ENCODE data around the gene PKNOX1. TPM values are rescaled to one million over a fixed set of nuclear protein-coding genes. Genes with fewer than 3 reads are reported as not detected.

The PKNOX1 gene
- total and polyA plus RNA-seq, 9 of the 15 experiments (the other 6 are each of a cell fraction or from before 2014, with no cell fraction given): 8.8 to 25.9 (median 13.2) TPM

DNA sequence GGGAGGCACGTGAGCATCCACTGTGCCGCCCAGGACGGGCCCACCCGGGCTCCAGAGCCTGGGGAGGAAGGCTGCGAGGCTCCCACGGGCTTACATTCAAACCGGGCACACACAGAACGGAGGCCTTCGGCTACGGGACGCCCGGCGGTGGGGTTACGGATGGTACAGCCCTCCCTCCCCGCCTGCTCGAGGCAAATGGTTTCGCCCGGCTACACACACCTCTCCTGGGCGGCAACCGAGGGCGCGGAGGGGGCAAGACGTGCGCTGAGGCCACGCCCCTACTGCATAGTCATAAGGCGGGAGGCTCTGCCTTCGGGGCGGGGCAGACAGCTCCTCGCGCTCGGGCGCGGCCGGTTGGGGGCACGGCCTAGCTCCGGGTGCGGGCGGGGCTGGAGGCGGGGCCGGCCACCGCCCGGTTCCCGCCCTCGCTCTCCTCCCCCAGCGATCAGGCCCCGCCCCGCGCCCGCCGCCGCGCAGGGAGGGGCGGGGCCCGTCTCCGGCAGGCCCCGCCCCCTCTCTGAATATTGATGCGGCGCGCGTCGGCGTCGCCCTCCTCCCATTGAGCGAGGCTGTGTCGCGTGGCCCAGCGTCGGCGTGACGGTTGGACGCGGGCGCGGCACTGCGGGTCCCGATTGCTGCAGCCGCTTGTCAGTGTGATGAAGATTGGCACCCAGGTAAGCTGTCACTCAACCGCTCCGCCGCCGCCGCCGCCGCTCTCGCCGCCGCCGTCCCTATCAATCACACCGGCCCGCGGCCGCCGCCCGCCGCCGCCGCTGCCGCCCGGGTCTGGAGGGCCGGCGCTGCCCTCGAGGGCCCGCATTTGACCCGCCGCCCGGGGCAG lies at the start of gene PKNOX1 (continued):
- TF ChIP-seq, protein P1, sequence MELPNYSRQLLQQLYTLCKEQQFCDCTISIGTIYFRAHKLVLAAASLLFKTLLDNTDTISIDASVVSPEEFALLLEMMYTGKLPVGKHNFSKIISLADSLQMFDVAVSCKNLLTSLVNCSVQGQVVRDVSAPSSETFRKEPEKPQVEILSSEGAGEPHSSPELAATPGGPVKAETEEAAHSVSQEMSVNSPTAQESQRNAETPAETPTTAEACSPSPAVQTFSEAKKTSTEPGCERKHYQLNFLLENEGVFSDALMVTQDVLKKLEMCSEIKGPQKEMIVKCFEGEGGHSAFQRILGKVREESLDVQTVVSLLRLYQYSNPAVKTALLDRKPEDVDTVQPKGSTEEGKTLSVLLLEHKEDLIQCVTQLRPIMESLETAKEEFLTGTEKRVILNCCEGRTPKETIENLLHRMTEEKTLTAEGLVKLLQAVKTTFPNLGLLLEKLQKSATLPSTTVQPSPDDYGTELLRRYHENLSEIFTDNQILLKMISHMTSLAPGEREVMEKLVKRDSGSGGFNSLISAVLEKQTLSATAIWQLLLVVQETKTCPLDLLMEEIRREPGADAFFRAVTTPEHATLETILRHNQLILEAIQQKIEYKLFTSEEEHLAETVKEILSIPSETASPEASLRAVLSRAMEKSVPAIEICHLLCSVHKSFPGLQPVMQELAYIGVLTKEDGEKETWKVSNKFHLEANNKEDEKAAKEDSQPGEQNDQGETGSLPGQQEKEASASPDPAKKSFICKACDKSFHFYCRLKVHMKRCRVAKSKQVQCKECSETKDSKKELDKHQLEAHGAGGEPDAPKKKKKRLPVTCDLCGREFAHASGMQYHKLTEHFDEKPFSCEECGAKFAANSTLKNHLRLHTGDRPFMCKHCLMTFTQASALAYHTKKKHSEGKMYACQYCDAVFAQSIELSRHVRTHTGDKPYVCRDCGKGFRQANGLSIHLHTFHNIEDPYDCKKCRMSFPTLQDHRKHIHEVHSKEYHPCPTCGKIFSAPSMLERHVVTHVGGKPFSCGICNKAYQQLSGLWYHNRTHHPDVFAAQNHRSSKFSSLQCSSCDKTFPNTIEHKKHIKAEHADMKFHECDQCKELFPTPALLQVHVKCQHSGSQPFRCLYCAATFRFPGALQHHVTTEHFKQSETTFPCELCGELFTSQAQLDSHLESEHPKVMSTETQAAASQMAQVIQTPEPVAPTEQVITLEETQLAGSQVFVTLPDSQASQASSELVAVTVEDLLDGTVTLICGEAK (IDR thresholded peaks at IDR 0.05): peak; percentile 46; the same call in 1 of the 2 replicates
- TF ChIP-seq, protein P1 (CRISPR knock-in tag; IDR thresholded peaks at IDR 0.05): no peak
- TF ChIP-seq NCOA4 (IDR thresholded peaks at IDR 0.05; ENCODE audit: partially characterized antibody) (no peak), CBFA2T2 (conservative IDR thresholded peaks at IDR 0.05) (no peak), NEUROD1 (IDR thresholded peaks at IDR 0.05; ENCODE audit: borderline replicate concordance, low read depth, low read length, partially characterized antibody) (peak; percentile 63), STAT5B (CRISPR knock-in tag; IDR thresholded peaks at IDR 0.05) (no peak), ZC3H8 (IDR thresholded peaks at IDR 0.05) (no peak), ZNF707 (CRISPR knock-in tag; conservative IDR thresholded peaks at IDR 0.05) (no peak), FOXK2 (conservative IDR thresholded peaks at IDR 0.05 in 1 of 2, IDR thresholded peaks at IDR 0.05 in 1 of 2; ENCODE audit: low read depth in 2 of 2) (peak; percentile 34 to 100; a peak in 2 of 4 replicates), SREBF2 (CRISPR knock-in tag; IDR thresholded peaks at IDR 0.05) (no peak), ZNF239 (CRISPR knock-in tag; IDR thresholded peaks at IDR 0.05) (no peak), ZNF586 (CRISPR knock-in tag; conservative IDR thresholded peaks at IDR 0.05) (no peak), KLF13 (tag; IDR thresholded peaks at IDR 0.05; ENCODE audit: borderline replicate concordance, low read depth) (0 out of 2 replicates have a peak, but pooled peaks have one; percentile 62), ZNF224 (CRISPR knock-in tag; IDR thresholded peaks at IDR 0.05) (no peak), ZNF830 (CRISPR knock-in tag; IDR thresholded peaks at IDR 0.05) (no peak), JUN (IDR thresholded peaks at IDR 0.05; ENCODE audit: borderline replicate concordance, low read depth, low read length) (peak; percentile 92), JUN (CRISPR knock-in tag; IDR thresholded peaks at IDR 0.05; ENCODE audit: borderline replicate concordance) (no peak), GTF2F1 (IDR thresholded peaks at IDR 0.05; ENCODE audit: low read depth, low read length) (no peak)
- TF ChIP-seq, protein P2, sequence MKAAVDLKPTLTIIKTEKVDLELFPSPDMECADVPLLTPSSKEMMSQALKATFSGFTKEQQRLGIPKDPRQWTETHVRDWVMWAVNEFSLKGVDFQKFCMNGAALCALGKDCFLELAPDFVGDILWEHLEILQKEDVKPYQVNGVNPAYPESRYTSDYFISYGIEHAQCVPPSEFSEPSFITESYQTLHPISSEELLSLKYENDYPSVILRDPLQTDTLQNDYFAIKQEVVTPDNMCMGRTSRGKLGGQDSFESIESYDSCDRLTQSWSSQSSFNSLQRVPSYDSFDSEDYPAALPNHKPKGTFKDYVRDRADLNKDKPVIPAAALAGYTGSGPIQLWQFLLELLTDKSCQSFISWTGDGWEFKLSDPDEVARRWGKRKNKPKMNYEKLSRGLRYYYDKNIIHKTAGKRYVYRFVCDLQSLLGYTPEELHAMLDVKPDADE (conservative IDR thresholded peaks at IDR 0.05; ENCODE audit: control insufficient read depth, low read depth, low read length): peak; percentile 53

All from K562 (cell line).